C4-2B (cell line): ENCODE measurements around the gene PDLIM5.

Experiments used
- CTCF ChIP-seq: fragments of 450-650 bp; conservative IDR thresholded peaks from 2 replicates; pipeline ENCODE4 v1.5.1; 2017; ENCODE audit warnings: mild to moderate bottlenecking
- ZFX ChIP-seq: fragments of 450-650 bp; IDR thresholded peaks from 2 replicates; pipeline ENCODE4 v1.6.1; 2017

DNA sequence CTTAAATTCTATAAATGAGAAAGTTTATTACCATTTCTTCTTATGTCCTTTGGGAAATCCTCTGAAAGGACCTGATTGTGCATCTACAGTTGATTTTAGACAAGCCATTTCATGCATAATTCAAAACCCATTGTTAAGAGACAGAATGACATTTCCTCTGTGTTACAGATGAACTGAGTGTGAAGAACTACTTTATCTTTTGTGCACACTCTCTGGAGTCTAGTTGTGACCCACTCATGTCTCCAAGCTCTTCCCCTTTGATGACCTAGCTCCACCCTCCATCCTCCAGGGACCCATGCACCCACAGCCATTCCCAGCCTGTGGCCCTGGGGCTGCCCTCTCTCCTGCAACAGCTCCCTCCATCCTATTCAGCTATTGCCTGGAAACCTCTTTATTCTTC, 248.6 kb downstream of the PDLIM5 start:
- TF ChIP-seq CTCF: no peak
- TF ChIP-seq ZFX: no peak
